NCI-H82 (cell line): ENCODE results near the gene TTC21B.
"Not testable (repeated sequence)": the region's sequence is repeated elsewhere in the genome, so short reads cannot be mapped to it uniquely, and the experiment has no call there.

ENCODE experiments used
- DNase-seq: peaks from one replicate; lab custom pipeline; 2025; lab: John Stamatoyannopoulos, UW

The TTC21B gene

DNA sequence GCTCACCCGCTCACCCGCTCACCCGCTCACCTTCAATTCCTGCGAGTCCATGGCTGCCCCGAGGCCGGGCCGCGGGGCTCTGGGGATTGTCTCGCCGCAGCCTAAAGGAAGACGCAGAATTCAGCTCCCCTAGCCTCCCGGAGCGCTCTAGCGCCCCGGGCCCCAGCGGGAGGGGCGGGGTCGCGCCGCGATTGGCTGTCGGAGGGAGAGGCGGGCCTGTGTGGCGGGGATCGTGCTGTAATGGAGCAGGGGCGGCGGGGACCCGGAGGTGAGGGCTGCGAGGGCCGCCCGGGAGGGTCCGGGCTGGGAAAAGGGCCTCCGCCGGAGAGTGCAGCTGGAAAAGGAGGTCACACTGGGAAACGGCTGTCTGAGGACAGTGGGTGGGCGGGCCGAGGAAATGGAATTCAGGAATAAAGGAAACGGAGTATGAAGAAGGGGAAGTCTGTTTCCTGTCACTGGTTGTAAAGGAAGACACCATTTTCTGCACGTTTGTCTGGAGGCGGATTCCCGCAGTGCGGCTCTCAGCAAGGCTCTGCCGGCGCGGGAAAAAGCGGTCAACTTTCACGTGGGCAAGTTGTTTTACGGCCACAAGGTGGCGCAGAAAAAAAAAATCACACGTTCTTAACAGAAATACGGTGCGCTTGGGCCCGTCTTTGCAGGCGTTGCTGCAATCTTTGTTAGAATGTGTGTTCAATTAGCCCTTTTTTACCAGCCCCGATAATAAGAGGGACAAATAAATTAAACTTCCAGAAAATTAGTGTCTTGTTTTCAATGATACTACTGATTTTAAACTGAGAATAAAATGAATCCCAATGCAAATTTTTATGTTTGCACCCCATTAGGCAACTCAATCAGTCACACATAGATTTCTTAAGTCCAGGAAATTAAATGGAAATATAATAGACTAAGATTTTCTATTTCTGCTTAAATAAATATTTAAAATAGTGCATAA is at the start of gene TTC21B:
TTC21B (minus strand) TSS at position 122 of the 952 bp plus-strand sequence; CDS start at position 51, 71 bp downstream.
- peak; percentile 97 for DNase-seq

DNA sequence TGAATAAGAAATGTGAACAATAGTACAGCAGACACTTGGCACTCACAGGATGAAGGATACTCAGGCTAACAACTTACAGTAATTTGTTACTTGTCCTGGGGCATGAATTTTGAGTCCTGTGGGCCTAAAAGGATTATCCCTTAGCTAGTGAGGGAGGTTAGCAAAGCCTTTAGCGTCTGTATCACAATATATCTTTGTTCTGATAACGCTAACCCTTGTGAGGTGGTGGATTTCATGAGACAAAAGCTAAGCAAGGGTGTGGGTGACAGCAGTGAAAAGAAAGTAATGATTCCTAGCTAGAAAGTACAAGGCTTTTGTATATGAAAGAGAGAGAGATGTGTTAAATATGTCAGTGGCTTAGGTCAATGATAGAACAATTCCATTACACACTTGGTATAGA is 46.8 kb upstream of the TTC21B start:
- peak; percentile 85 for DNase-seq

DNA sequence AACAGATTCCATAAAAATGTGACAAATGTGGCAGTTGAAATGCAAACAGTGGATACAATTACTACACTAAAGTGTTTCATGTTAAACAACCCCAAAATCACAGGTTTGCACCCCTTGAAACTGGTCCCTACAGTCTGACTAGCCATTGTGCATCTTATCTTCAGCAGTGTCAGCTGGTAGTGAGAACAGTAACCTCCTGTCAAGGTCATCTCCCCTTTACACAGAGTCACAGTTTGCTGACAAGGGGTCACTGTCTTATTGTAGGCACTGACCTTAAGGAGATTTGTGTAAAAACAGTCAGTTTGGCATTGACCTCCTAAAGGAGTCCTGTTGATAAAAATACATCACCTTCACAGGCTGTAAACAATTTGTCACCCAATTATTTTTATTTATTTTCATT is 37.3 kb upstream of the TTC21B start:
- DNase-seq, result no peak

DNA sequence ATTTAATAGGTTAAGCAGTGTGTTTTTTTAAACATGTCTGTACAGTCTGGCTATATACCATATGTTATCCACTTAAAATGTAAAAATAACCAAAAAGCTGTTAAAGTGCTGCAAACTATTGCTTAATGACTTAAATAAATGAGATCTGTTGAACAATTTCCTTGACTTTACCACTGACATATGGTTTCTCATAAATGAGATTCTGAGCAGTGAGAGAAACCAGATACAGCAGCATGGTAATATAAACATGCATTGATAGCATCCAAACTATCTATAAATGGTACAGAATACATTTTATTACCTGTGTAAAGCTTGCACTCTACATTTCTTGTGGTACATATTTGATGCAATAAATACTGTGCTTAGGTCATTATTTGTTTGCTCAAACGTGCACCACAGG is 36.3 kb upstream of the TTC21B start:
- DNase-seq, result no peak

DNA sequence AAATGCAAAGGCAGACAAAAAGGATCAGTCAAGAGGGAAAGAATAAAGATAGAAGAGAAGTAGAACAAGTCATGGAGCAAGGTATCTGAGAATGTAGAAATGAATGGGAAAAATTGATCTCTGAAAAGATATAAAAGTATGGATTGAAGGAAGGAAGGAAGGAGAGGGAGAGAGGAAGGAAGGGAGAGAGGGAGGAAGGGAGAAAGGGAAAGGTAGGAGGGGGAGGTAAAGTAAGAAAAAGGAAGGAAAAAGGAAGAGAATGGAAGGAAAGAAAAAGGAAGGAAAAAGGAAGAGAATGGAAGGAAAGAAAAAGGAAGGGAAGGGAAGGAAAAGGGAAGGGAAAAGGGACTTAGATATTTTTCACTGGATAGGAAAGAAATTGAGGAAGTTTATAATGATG is 31.5 kb upstream of the TTC21B start:
- no peak for DNase-seq

DNA sequence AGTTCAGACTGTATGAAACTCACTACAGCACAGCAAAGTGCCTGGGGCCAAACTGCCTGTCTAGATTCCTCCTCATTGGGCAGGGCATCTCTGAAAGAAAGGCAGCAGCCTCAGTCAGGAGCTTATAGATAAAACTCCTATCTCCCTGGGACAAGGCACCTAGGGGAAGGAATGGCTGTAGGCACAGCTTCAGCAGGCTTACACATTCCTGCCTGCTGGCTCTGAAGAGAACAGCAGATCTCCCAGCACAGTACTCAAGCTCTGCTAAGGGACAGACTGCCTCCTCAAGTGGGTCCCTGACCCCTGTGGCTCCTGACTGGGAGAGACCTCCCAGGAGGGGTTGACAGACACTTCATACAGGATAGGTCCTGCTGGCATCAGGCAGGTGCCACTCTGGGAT is 18.6 kb upstream of the TTC21B start:
- not testable (repeated sequence) for DNase-seq

DNA sequence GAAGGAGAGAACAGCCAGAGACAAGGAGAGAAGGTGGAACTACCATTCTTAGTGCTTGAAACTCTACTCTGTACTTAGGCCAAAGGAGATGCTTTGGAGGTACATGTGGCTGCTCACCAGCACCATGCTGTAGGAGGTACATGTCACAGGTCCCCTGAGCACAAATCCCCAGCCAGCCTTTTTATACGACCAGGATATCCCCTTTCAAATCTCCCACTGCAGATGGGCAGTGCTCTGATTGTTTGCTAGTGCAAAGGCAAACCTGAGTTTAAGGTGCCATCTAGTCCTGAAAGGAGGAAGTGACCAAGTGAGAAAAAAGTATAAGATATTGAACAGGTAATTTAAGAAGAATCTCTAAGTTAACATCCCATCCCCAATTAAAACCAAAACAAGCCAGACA is 17.1 kb upstream of the TTC21B start:
- peak; percentile 9 for DNase-seq

DNA sequence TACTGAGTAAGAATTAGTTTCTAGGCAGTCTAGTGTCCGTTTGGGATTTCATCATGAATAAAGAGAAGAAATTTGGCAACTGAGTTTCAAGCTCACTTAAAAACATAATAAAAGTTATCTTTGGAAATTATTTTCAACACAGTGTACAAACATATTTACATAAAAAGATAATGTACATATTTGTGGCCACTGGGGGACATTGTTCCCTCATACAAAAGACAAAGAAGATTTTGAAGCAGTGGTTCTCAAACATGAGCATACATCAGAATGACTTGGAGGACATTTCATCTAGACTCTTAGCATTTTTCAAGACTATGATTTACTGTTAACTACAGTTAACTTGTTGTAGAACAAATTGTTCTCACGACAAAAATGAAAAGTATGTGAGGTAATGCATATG is 15.7 kb upstream of the TTC21B start:
- DNase-seq, result no peak

DNA sequence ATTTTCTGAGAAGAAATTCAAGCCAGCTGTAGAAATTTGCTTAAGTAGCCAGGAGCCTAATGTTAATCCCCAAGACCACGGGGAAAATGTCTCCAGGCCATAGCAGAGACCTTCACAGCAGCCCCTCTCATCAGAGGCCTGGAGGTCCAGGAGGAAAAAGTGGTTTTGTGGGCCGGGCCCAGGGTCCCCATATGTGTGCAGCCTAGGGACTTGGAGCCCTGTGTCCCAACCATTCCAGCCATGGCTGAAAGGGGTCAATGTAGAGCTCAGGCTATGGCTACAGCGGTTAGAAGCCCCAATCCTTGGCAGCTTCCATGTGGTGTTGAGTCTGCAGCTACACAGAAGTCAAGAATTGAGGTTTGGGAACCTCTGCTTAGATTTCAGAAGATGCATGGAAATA is 14.2 kb upstream of the TTC21B start:
- no peak for DNase-seq

DNA sequence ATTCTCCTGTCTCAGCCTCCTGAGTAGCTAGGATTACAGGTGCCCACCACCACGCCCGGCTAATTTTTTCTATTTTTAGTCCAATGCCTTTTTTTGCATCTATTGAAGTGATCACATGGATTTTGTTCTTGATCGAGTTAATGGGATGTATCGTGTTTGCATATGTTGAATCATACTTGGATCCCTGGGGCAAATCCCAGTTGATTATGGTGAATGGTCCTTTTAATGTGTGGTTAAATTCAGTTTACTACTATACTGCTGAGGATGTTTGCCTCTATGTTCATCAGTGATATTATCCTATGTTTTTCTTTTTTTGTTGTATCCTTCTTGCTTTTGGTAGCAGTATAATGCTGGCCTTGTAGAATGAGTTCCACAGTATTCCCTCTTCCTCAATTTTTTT is 8.2 kb upstream of the TTC21B start:
- DNase-seq, result no peak

DNA sequence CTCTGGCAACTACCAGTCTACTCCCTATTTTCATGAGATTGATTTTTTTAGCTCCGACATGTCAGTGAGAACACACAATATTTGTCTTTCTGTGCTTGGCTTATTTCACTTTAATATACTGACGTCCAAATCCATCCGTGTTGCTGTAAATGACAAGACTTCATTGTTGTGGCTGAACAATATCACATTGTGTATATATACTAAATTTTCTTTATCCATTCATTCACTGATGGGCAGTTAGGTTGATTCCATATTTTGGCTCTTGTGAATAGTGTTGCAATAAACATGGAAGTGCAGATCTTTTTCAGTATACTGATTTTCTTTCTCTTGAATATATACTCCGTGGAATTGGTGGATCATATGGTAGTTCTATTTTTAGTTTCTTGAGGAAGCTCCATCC is 5.8 kb upstream of the TTC21B start:
- DNase-seq, result no peak

DNA sequence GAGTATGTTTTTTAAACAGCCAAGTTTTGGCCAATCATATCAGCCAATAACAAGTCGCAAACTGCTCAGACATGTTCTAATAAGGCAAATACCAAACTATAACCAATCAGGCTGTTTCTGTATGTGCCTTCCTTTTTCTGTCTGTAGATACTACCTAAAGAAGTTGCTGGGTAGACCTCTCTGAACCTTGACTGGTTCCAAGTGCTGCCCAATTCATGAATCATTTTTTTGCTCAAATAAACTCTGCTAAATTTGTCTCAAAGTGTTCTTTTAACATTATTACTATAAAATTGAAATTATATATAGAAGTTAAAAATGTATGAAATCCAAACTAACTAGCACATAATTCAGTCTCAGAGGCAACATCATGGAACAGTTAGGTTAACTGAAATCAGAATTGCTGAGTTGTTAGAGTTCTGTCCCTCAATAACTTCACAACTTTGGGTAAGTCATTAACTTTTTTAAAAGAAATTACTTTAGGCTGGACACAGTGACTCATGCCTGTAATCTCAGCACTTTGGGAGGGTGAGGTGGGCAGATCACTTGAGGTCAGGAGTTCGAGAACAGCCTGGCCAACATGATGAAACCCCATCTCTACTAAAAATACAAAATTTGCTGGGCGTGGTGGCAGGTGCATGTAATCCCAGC is 4.9 kb upstream of the TTC21B start:
- DNase-seq, result no peak

DNA sequence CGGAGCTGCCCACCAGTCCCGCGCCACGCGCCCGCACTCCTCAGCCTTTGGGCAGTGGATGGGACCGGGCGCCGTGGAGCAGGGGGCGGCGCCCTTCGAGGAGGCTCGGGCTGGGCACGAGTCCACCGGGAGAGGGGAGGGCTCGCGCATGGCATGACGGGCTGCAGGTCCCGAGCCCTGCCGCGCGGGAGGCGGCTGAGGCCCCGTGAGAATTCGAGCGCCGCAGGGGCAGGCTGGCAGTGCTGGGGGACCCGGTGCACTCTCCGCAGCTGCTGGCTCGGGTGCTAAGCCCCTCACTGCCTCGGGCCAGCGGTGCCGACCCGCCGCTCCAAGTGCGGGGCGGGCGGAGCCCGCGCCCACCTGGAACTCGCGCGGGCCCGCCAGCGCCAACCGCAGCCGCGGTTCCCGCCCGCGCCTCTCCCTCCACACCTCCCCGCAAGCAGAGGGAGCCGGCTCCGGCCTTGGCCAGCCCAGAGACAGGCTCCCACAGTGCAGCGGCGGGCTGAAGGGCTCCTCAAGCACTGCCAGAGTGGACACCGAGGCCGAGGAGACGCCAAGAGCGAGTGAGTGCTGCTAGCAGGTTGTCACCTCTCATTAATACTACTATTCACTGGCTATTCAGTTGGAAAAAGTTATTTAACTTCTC is 3.6 kb upstream of the TTC21B start:
- DNase-seq, result no peak

DNA sequence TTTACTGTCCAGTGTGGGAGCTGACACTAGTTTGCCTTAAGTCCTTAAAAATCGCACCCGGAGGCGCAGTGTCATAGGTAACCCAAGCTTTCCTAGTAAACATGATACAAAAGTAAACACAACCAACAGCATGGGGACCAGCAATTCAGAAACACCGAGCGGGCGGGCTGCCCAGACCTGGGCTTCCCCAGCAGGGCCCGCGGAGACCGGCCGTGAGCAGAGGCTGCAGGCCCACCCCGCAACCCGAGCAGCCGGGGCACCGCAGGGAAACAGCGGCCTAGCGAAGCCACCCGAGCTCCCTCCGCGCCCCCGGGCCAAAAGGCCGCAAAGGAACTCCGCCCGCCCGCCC is 296 bp downstream of the TTC21B start:
- DNase-seq, result no peak

DNA sequence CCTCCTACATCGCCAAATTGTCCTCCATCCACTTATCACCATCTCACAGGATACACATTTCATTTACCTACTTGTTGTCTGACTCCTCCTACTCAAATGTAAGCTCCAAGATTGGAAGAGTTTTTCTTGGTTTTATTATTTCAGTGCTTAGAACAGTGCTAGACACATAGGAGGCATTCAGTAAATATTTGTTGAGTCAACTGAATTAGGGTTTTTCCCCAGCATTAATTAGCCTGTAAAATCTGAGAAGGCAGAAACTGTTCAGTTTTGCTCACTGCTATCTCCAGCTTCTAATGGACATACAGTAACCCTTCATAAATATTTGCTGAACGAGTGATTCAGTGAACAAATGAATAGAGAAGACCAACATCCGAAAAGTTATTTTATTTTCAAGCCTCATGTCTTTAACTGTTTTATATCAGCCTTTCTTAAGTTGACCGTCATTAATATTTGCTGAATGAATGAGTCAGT is 800 bp downstream of the TTC21B start:
- peak; percentile 14 for DNase-seq

DNA sequence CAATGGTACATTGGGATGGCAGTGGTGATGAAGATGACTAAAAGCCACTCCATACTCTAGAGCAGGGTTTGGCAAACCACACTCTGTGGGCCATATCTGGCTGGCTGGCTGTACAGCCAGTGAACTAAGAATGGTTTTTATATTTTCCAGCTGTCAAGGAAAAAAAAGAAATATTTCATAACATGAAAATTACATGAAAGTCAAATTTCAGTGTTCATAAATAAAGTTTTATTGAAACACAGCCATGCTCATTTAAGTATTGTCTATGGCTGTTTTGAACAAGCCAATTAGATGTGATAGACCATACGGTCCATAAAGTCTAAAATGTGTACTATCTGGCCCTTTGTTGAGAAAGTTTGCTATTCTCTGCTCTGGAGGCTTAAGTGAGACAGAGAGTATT is 1.5 kb downstream of the TTC21B start:
- DNase-seq, result no peak

DNA sequence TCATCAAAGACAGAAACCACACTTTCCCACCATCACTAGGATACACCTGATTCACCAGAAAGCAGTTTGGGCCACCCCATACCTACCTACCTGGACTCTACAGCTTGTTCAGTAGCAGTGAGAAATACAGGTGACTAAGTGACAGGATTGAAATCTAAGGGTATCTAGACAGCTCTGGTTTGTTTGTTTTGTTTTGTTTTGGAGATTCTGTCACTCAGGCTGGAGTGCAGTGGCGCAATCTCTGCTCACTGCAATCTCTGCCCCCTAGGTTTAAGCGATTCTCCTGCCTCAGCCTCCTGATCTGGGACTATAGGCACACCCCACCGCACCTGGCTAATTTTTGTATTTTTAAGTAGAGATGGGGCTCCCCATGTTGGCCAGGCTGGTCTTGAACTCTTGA is 3.1 kb downstream of the TTC21B start:
- DNase-seq, result no peak

DNA sequence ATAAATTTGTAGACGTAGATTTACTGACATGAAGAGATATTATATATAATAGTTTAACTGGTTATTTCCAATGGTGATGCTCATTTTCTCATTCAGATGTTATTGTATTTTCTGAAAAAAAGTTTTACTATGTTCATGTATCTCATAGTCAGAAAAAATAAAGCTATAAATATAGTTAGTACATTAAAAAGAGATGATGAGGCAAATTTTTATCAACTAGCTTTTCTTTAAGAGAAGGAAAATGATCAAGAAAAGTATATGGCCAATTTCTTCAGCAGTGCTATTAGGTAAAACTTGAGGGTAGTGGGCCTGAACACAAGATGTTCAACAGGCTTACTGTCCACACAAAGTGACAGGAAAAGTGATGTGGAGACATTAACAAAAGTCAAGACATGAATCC is 11.7 kb downstream of the TTC21B start:
- DNase-seq, result no peak

DNA sequence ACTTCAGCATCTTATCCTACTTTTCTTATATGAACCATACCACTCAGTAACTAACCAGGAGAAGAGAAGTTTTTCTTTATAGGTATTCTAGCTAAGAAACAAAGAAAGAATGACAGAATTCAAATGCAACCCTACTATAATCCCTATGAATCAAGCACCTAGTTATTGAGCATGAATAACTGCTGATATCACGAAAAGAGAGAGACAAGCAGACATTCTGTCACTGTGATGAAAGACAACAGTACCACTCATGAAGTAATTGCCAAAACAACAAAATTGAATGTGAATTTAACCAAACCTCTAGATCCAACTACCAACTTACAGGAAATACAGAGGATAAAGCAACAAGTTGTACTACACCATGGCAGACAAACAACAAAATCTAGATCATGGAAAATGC is 15.3 kb downstream of the TTC21B start:
- no peak for DNase-seq

DNA sequence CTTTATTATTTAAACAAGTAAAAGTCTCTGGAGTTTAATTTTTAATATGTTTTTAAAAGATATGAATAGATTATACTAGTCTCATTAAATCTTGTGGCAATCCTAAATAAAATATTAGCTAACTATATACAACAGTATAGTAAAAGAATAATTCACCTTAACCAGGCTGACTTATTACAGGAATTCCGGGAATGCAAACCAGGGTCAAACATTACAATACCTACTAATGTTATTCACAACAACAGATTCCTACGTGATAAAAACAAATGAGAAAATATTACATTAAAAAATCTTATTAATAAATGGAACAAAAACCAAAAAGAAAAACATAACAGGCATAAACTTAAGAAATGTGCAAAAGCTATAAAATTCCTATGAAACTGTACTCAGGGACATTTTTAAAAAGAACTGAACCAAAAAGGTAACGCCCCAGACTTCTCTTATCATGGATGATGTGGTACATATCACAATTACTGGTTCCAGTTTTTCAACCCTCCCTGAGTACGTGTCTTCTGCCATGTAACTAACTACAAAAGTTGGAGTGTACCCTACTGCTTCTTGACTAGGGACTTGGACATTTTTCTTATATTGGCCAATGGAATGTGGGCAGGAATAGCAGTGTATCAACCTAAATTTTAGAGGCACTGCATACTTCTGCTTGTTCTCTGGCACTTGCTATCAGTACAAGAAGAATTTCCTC is 20.2 kb downstream of the TTC21B start:
- DNase-seq, result no peak

DNA sequence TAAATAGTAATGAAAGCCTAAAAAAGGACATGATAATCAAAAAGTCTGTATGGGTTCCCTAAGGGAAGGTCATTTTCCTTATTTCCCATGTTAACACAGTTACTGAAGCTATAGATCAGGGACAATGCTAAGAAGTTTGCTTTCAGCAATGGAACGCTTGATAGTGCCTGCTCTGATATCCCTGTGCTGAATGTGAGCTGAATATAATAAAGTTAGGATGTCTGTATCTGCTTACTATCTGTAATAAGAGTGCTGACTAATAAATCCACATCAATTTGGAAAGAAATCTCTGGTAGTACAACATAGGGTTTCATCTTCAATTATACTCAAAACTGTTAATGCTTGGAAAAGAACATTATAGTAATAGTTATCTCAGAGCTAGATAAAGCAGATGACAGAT is 25.8 kb downstream of the TTC21B start:
- DNase-seq, result no peak

DNA sequence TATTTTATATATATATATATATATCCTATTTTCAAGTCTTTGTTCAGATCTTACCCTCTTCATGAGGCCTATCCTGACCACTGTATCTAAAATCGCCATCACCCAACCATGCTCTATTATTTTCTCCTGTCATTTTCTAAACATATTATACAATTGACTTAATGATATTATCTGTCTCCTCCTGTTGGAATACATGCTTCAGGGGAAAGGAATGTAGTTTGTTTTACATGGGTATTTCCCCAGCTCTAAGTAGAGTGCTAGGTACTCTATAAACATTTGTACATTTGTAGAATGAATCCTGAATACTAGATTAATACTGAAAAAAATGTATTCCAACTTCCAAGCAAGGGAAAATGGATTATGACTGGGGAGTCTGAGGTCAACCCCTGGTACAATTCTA is 26.2 kb downstream of the TTC21B start:
- DNase-seq, result no peak
